HepG2 (cell line): Measurements from ENCODE around the gene KIAA2012. TPM values are rescaled to one million over a fixed set of nuclear protein-coding genes. Genes with fewer than 3 reads are reported as not detected.

Experiments
- ATAC-seq: fragments of 200-7000 bp; cut with Tn5 transposase; 3 replicates; pipeline ENCODE4 v1.9.1; 2020; ENCODE audit warnings: mild to moderate bottlenecking, moderate library complexity
- BruUV-seq: library from RNA; stranded (reverse); fragments of 400-500 nt; replicated peaks from 2 replicates; lab custom pipeline; 2021; lab: Mats Ljungman, UMichigan
- CTCF ChIA-PET: fragments of 300-600 bp; formaldehyde crosslinking; extraction: SDS; loops from one replicate; lab custom pipeline; 2021; ENCODE audit warnings: low total read pairs, inconsistent platforms, low intra/inter-chr PET ratio; lab: Yijun Ruan, JAX
- POLR2A ChIA-PET: fragments of 350-600 bp; sonication (Branson Sonifier 250); formaldehyde crosslinking; loops from one replicate; lab custom pipeline; 2020; ENCODE audit warnings: antibody characterized with exemption, inconsistent platforms; lab: Yijun Ruan, JAX
- DNase-seq: peaks from one replicate; pipeline ENCODE4 v3.0.0-alpha.2; 2015; ENCODE audit warnings: low spot score
- FAIRE-seq: peaks from 3 replicates; lab custom pipeline; 2011; peaks lifted over from hg19 to GRCh38; lab: Jason Lieb, UNC
- H2AFZ ChIP-seq: one replicate; pipeline ENCODE4 v1.6.1; 2011; ENCODE audit warnings: low read length, inconsistent platforms
- H3K27ac ChIP-seq: fragments of 300-600 bp; 3 replicates; pipeline ENCODE4 v1.8.0; 2011; ENCODE audit warnings: mixed run types, mild to moderate bottlenecking, mixed read lengths, low read length, inconsistent platforms; ENCODE audit not compliant: insufficient read depth; ENCODE audit errors: extremely low read length
- H3K27me3 ChIP-seq, 2 experiments: fragments of 200-600 bp in 1 of 2; 2 replicates in 1 of 2; 3 replicates in 1 of 2; pipeline versions ENCODE4 v1.6.0 to v1.8.0; 2011; ENCODE audit warnings: low read length in 2 of 2, mild to moderate bottlenecking in 2 of 2, moderate library complexity in 2 of 2, inconsistent platforms in 1 of 2; ENCODE audit not compliant: insufficient read depth in 2 of 2, control insufficient read depth in 1 of 2
- H3K36me3 ChIP-seq, 2 experiments: fragments of 200-600 bp in 1 of 2; replicated peaks in 1 of 2; 2 replicates in 1 of 2; 3 replicates in 1 of 2; pipeline versions ENCODE4 v1.5.1 to v1.8.0; 2011; ENCODE audit warnings: low read length in 2 of 2, inconsistent platforms in 1 of 2; ENCODE audit not compliant: insufficient read depth in 2 of 2, control insufficient read depth in 1 of 2
- H3K4me1 ChIP-seq: 2 replicates; pipeline ENCODE4 v1.5.1; 2012; ENCODE audit warnings: low read length, inconsistent platforms; ENCODE audit not compliant: insufficient read depth
- H3K4me2 ChIP-seq: 2 replicates; pipeline ENCODE4 v1.6.0; 2011; ENCODE audit warnings: low read depth, low read length, inconsistent platforms
- H3K4me3 ChIP-seq, 3 experiments: fragments of 200-600 bp in 1 of 3; sonication (generic), shearing (Covaris generic) in 1 of 3; replicated peaks in 1 of 3; 2 replicates each; pipeline ENCODE4 v1.5.1; 2011 to 2016; ENCODE audit warnings: low read length in 3 of 3, inconsistent platforms in 2 of 3, low read depth in 2 of 3, mild to moderate bottlenecking in 2 of 3, control low read depth in 1 of 3, mixed read lengths in 1 of 3; ENCODE audit not compliant: insufficient read depth in 1 of 3
- H3K79me2 ChIP-seq: one replicate; pipeline ENCODE4 v1.6.1; 2011; ENCODE audit warnings: low read length, inconsistent platforms; ENCODE audit not compliant: insufficient read depth
- H3K9ac ChIP-seq: 2 replicates; pipeline ENCODE4 v1.6.0; 2011; ENCODE audit warnings: mild to moderate bottlenecking, low read depth, low read length, inconsistent platforms; ENCODE audit not compliant: insufficient read depth
- H3K9me3 ChIP-seq: 2 replicates; pipeline ENCODE4 v1.5.1; 2012; ENCODE audit warnings: mild to moderate bottlenecking, low read length
- H4K20me1 ChIP-seq: 2 replicates; pipeline ENCODE4 v1.6.0; 2011; ENCODE audit warnings: inconsistent platforms, mild to moderate bottlenecking, low read length, moderate library complexity; ENCODE audit not compliant: insufficient read depth
- BATF2 ChIP-seq: sonication (generic); formaldehyde crosslinking; IDR thresholded peaks from 2 replicates; pipeline ENCODE4 v1.8.0; 2022; ENCODE audit warnings: mild to moderate bottlenecking, missing genetic modification reagents, moderate library complexity
- ELF1 ChIP-seq: sonication (generic); formaldehyde crosslinking; IDR thresholded peaks from 2 replicates; pipeline ENCODE4 v1.4.0; 2020; ENCODE audit warnings: missing genetic modification reagents
- HNF1B ChIP-seq: sonication (generic); formaldehyde crosslinking; IDR thresholded peaks from 2 replicates; pipeline ENCODE4 v1.5.1; 2020; ENCODE audit warnings: mild to moderate bottlenecking, moderate library complexity, missing genetic modification reagents
- HNRNPLL ChIP-seq: fragments of 200-400 bp; formaldehyde crosslinking; IDR thresholded peaks from 2 replicates; pipeline ENCODE4 v1.6.1; 2017; ENCODE audit warnings: mild to moderate bottlenecking, low read depth, low read length; ENCODE audit not compliant: poor library complexity, severe bottlenecking
- NCOR1 ChIP-seq: fragments of 200-600 bp; sonication (generic); IDR thresholded peaks from 2 replicates; pipeline ENCODE4 v1.7.0; 2017; ENCODE audit warnings: antibody characterized with exemption, low read length, borderline replicate concordance
- SAP130 ChIP-seq: IDR thresholded peaks from 2 replicates; pipeline ENCODE4 v1.6.1; 2016; ENCODE audit warnings: low read depth
- ZC3H13 ChIP-seq: sonication (generic); formaldehyde crosslinking; IDR thresholded peaks from 2 replicates; pipeline ENCODE4 v1.8.1; 2023; ENCODE audit warnings: mild to moderate bottlenecking, missing genetic modification reagents, moderate library complexity
- ZNF501 ChIP-seq: sonication (generic); formaldehyde crosslinking; IDR thresholded peaks from 2 replicates; pipeline ENCODE4 v1.5.1; 2020; ENCODE audit warnings: mild to moderate bottlenecking, moderate library complexity, missing genetic modification reagents
- ZNF629 ChIP-seq: sonication (generic); formaldehyde crosslinking; conservative IDR thresholded peaks from 2 replicates; pipeline ENCODE4 v1.5.0; 2020; ENCODE audit warnings: missing genetic modification reagents
- WGBS: methylation state at CpG from one replicate; pipeline ENCODE4 v1.1.6; 2017; ENCODE audit warnings: low lambda C conversion rate; 5-methylcytosine and 5-hydroxymethylcytosine counted together
- in situ Hi-C: cut with HindIII; loops from 2 replicates; pipeline ENCODE4 v1.10.0; 2017; ENCODE audit warnings: low pct_unique_long_range_greater_than_20kb; ENCODE audit not compliant: extremely low pct_ligation_motif_present
- intact Hi-C: fragments of 100-400 bp; cut with micrococcal nuclease; formaldehyde crosslinking; loops from one replicate; pipeline ENCODE4 v1.10.0; 2022; ENCODE audit not compliant: unreplicated experiment
- polyA plus RNA-seq, 8 experiments: library from polyadenylated mRNA; depleted of rRNA in 3 of 8; stranded (reverse) in 7 of 8; unstranded in 1 of 8; fragments of >200 nt; fragmentation: Illumina TruSeq in 4 of 8; extraction: Trizol in 4 of 8; gene quantifications; 2 replicates each; pipeline versions ENCODE4 v1.2.1 to v1.2.3, GENCODE V29; 2011 to 2016; ENCODE audit warnings: low read depth in 4 of 8, missing spikeins in 1 of 8, mixed read lengths in 1 of 8; ENCODE audit not compliant: insufficient read depth in 1 of 8
- total RNA-seq, 5 experiments: library from RNA; depleted of rRNA; stranded (reverse); fragments of >200 nt; fragmentation: Illumina TruSeq; extraction: Trizol; gene quantifications; 2 replicates each; pipeline ENCODE4 v1.2.3, GENCODE V29; 2016; ENCODE audit warnings: low read depth in 1 of 5

KIAA2012 gene
- total and polyA plus RNA-seq, 2 of the 13 experiments (the other 11 are each of a cell fraction or from before 2014, with no cell fraction given), result not detected

- Histone ChIP-seq H3K79me2 (no peaks in the 10 kb centered on the region), H3K9ac (no peak overlapping the region), H3K4me2 (no peak overlapping the region), H3K4me1 (peaks cover 31% of the 10 kb centered on the region), H3K27ac (no peak overlapping the region), H4K20me1 (no peaks in the 10 kb centered on the region), H2AFZ (no peak overlapping the region), H3K36me3 (no peaks in the 10 kb centered on the region), H3K27me3 (peaks cover 2 to 46% of the 10 kb centered on the region in 2 experiments; a peak in 4 of 5 replicates), H3K9me3 (no peaks in the 10 kb centered on the region)
- DNase-seq, result no peak
- 94% methylated on average over 32 of the region's 32 CpGs for WGBS
- ATAC-seq, result no peak
- POLR2A ChIA-PET, result no interaction called here
- no TSS peak for BruUV-seq
- CTCF ChIA-PET, result no interaction called here
- intact Hi-C loops (no loop called here), in situ Hi-C loops (no loop called here)
- no peak for FAIRE-seq
- TF ChIP-seq ZC3H13, result no peak
- TF ChIP-seq BATF2, result 0 out of 2 replicates have a peak, but pooled peaks have one; percentile 1
- TF ChIP-seq, all 625 proteins: peak for 1
- no peak overlapping the region for H3K4me3 ChIP-seq
These were observed 37.1 kb upstream of the KIAA2012 start for GRCh38 chr2:202035941-202036372.

GRCh38 chr2:202036601-202037037 lies 36.4 kb upstream of the KIAA2012 start:
- in situ Hi-C loops (no loop called here), intact Hi-C loops (no loop called here)
- H3K36me3 ChIP-seq, result no peaks in the 10 kb centered on the region
- peaks cover 2 to 42% of the 10 kb centered on the region in 2 experiments; a peak in 4 of 5 replicates for H3K27me3 ChIP-seq
- no peak overlapping the region for H3K4me3 ChIP-seq
- no peak overlapping the region for H3K27ac ChIP-seq
- no peak for TF ChIP-seq ZNF501
- TF ChIP-seq SAP130, result no peak
- TF ChIP-seq HNF1B, result no peak
- no peak for TF ChIP-seq ELF1
- TF ChIP-seq ZNF629, result no peak
- TF ChIP-seq NCOR1, result no peak
- TF ChIP-seq HNRNPLL, result no peak
- H3K9ac ChIP-seq, result no peak overlapping the region
- no peak overlapping the region for H3K4me2 ChIP-seq
- no peaks in the 10 kb centered on the region for H3K9me3 ChIP-seq
- POLR2A ChIA-PET, result no interaction called here
- no peaks in the 10 kb centered on the region for H4K20me1 ChIP-seq
- WGBS, result 62% methylated on average over 15 of the region's 15 CpGs
- peaks cover 34% of the 10 kb centered on the region for H3K4me1 ChIP-seq
- no peak for ATAC-seq
- CTCF ChIA-PET, result no interaction called here
- BruUV-seq, result no TSS peak
- no peak for FAIRE-seq
- no peak for DNase-seq
- no peak overlapping the region for H2AFZ ChIP-seq
- no peaks in the 10 kb centered on the region for H3K79me2 ChIP-seq
